Measurements from ENCODE around the gene FBLN5. TPM values are rescaled to one million over a fixed set of nuclear protein-coding genes. Genes with fewer than 3 reads are reported as not detected.

FBLN5 gene
- polyA plus RNA-seq, 3 donors, result 0.16 TPM; not detected in 2

- TF ChIP-seq CTCF (IDR thresholded peaks at IDR 0.05), result no peak
- peaks cover 10% of the 10 kb centered on the region for H3K4me1 Mint-ChIP-seq
Measured at GRCh38 chr14:91893669-91894068, 53.8 kb downstream of the FBLN5 start.

GRCh38 chr14:91893007-91893406 is 54.5 kb downstream of the FBLN5 start:
- no peaks in the 10 kb centered on the region for H3K9me3 ChIP-seq (replicated peaks in 1 of 2; ENCODE audit: control insufficient read depth in 1 of 2, insufficient read depth in 1 of 2, low read length in 2 of 2)
- Mint-ChIP-seq H3K4me1 (peaks cover 10% of the 10 kb centered on the region), H3K27ac (no peak overlapping the region), H3K4me3 (no peak overlapping the region), H3K27me3 (ENCODE audit: low read depth in 3 of 3) (peaks cover 0 to 3% (median 0%) of the 10 kb centered on the region in 3 donors), H3K36me3 (no peaks in the 10 kb centered on the region), H3K9me3 (no peaks in the 10 kb centered on the region)
- no peak overlapping the region for H3K9ac ChIP-seq (ENCODE audit: insufficient read depth, low read length, poor library complexity, severe bottlenecking)
- H2AFZ ChIP-seq (ENCODE audit: insufficient read depth, low read depth, low read length, poor library complexity, severe bottlenecking), result no peak overlapping the region
- 100% methylated on average over 3 of the region's 7 CpGs for WGBS (ENCODE audit: insufficient coverage)
- H3K4me3 ChIP-seq (replicated peaks in 1 of 3; ENCODE audit: low read depth in 2 of 3, low read length in 3 of 3), result no peak overlapping the region
- H3K79me2 ChIP-seq (ENCODE audit: insufficient read depth, low read length), result no peaks in the 10 kb centered on the region
- H3K27me3 ChIP-seq (ENCODE audit: control insufficient read depth in 2 of 2, insufficient read depth in 2 of 2, low read length in 2 of 2), result no peaks in the 10 kb centered on the region
- no peak overlapping the region for H3K27ac ChIP-seq (ENCODE audit: low read depth in 1 of 2, low read length in 2 of 2)
- H3K4me1 ChIP-seq (ENCODE audit: control insufficient read depth in 1 of 2, insufficient read depth in 2 of 2, low read length in 2 of 2), result peaks cover 6 to 12% of the 10 kb centered on the region in 2 donors
- DNase-seq, result no peak
- no peaks in the 10 kb centered on the region for H3K36me3 ChIP-seq (replicated peaks in 1 of 2; ENCODE audit: control insufficient read depth in 1 of 2, insufficient read depth in 2 of 2, low read length in 2 of 2)
- intact Hi-C loops (cut with micrococcal nuclease), result no loop called here
- H3K4me2 ChIP-seq (replicated peaks; ENCODE audit: extremely low read depth, low read length, poor library complexity, severe bottlenecking), result no peak overlapping the region
- peak; percentile 48 for TF ChIP-seq CTCF (IDR thresholded peaks at IDR 0.05)
- H4K20me1 ChIP-seq (ENCODE audit: insufficient read depth, low read length), result no peaks in the 10 kb centered on the region

More at GRCh38 chr14:91893669-91894068, 53.8 kb downstream of the FBLN5 start:
- no peaks in the 10 kb centered on the region for H3K79me2 ChIP-seq (ENCODE audit: insufficient read depth, low read length)
- no peak overlapping the region for H3K4me3 ChIP-seq (replicated peaks in 1 of 3; ENCODE audit: low read depth in 2 of 3, low read length in 3 of 3)
- H3K4me2 ChIP-seq (replicated peaks; ENCODE audit: extremely low read depth, low read length, poor library complexity, severe bottlenecking), result no peak overlapping the region
- peak overlapping the region in 5 of 7 donors; percentile 38 to 69 (median 53) for H3K27ac Mint-ChIP-seq
- DNase-seq, result peak; percentile 38 to 50 (median 40)
- WGBS (ENCODE audit: insufficient coverage), result no CpG with 5 or more reads among the region's 4 CpGs
- peaks cover 0 to 2% (median 0%) of the 10 kb centered on the region in 3 donors for H3K27me3 Mint-ChIP-seq (ENCODE audit: low read depth in 3 of 3)
- H3K9ac ChIP-seq (ENCODE audit: insufficient read depth, low read length, poor library complexity, severe bottlenecking), result no peak overlapping the region
- H2AFZ ChIP-seq (ENCODE audit: insufficient read depth, low read depth, low read length, poor library complexity, severe bottlenecking), result no peak overlapping the region
- intact Hi-C loops (cut with micrococcal nuclease), result no loop called here
- no peaks in the 10 kb centered on the region for H3K27me3 ChIP-seq (ENCODE audit: control insufficient read depth in 2 of 2, insufficient read depth in 2 of 2, low read length in 2 of 2)
- H3K4me1 ChIP-seq (ENCODE audit: control insufficient read depth in 1 of 2, insufficient read depth in 2 of 2, low read length in 2 of 2), result peaks cover 6 to 12% of the 10 kb centered on the region in 2 donors
- no peaks in the 10 kb centered on the region for H3K36me3 ChIP-seq (replicated peaks in 1 of 2; ENCODE audit: control insufficient read depth in 1 of 2, insufficient read depth in 2 of 2, low read length in 2 of 2)
- no peaks in the 10 kb centered on the region for H3K9me3 ChIP-seq (replicated peaks in 1 of 2; ENCODE audit: control insufficient read depth in 1 of 2, insufficient read depth in 1 of 2, low read length in 2 of 2)
- H3K36me3 Mint-ChIP-seq, result no peaks in the 10 kb centered on the region
- H3K4me3 Mint-ChIP-seq, result no peak overlapping the region
- H3K27ac ChIP-seq (ENCODE audit: low read depth in 1 of 2, low read length in 2 of 2), result peak overlapping the region in 1 of 2 donors; percentile 32
- H3K9me3 Mint-ChIP-seq, result no peaks in the 10 kb centered on the region
- H4K20me1 ChIP-seq (ENCODE audit: insufficient read depth, low read length), result no peaks in the 10 kb centered on the region

All from CD14-positive monocyte (primary cell).